PFSK-1 (cell line): ENCODE data around the gene TNRC6B.

Experiments
- POLR2AphosphoS5 ChIP-seq: IDR thresholded peaks from 2 replicates; pipeline ENCODE4 v1.6.1; 2012; ENCODE audit warnings: low read depth, mild to moderate bottlenecking, control low read depth, low read length, moderate library complexity
- SIN3A ChIP-seq: IDR thresholded peaks from 2 replicates; pipeline ENCODE4 v1.6.1; 2012; ENCODE audit warnings: mild to moderate bottlenecking, low read length, moderate library complexity, borderline replicate concordance; ENCODE audit not compliant: insufficient read depth
- TAF1 ChIP-seq: IDR thresholded peaks from 2 replicates; pipeline ENCODE4 v1.6.1; 2012; ENCODE audit warnings: low read length, control low read depth, borderline replicate concordance; ENCODE audit not compliant: insufficient read depth

DNA sequence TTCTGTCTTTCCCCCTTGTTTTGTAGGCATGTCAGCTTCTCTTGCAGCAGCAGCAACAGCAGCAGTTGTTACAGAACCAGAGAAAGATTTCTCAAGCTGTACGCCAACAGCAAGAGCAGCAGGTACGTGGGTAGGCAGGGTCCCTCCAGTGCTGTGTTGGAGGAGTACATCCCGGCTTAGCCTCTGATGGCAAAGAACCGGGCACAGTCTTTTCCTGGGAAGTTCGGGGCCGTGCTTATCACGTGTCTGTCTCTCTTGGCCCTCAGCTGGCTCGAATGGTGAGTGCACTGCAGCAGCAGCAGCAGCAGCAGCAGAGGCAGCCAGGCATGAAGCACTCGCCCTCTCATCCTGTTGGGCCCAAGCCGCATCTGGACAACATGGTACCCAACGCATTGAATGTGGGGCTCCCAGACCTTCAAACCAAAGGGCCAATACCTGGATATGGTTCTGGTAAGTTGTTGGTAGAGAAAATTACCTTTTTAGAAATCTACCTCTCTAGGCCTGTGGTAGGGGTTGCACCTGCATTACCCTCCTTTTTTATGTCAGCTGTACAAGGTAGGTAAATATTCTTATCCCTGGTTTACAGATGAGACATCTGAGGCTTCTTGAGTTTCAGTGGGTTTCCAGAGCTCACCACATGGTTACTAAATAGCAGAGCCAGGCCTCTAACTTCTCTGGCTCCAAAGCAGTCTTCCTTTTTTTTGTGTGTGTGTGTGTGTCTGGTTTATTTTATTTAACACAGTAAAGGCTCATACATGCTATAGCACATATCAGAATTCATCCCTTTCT is 123.4 kb downstream of the TNRC6B start:
- TF ChIP-seq POLR2AphosphoS5: no peak
- no peak for TF ChIP-seq SIN3A
- TF ChIP-seq TAF1: no peak
